GM21447 (cell line): Measurements from ENCODE around the gene GRIK3.

ENCODE experiments used
- ATAC-seq: cut with Tn5 transposase; IDR thresholded peaks from one replicate; pipeline ENCODE4 v1.9.1; 2021; ENCODE audit not compliant: unreplicated experiment

GRIK3 gene

DNA sequence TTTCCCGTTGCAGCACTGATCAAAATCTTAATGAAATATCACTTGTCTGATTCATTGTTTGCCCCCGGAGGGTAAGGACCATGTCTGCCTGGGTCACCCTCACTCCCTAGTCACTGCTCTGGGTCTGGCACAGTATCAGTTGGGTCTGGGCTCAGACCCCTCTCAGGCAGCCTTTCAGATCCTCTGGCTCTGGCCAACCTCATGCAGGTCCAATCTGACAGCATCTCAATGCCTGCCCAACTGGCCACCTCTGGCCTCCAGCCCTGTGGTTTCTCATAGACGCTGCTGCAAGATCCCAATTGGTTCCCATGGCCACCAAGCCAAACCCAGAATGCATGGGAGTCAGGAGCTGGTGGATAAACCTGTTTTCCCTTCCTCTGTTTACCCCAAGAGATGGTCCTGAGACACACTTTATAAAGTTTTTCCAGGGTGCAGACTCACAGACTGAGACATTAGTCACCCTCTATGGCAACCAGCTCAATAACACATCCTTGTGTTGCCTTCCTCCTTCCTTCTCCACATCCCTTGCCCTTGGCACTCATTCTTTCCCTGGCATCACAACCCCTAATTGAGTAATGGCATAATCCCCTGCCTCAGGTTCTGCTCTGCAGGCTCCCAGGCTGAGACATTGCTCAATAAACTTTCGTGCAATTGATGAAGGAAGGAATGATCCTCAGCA is 199.2 kb downstream of the GRIK3 start:
- ATAC-seq = no peak

DNA sequence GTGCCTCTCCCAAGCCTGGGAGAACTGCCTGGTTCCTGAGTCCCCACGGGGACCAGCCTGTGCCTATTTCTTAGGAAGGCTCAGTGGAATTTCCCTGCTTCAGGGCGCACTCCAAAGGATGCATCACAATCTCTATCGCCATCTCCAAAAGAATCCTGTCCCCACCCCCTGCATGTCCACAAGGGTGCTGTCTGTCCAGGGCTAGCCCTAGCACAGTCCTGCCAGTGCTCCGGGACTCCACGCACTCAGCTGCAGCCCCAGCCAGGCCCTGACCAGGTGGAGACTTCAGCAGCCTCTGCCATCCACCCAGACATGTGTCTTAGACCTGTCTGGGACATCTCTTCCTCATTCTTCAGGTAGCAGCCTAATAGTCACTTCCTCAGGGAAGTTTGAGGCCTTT is 199.7 kb downstream of the GRIK3 start:
- no peak for ATAC-seq

DNA sequence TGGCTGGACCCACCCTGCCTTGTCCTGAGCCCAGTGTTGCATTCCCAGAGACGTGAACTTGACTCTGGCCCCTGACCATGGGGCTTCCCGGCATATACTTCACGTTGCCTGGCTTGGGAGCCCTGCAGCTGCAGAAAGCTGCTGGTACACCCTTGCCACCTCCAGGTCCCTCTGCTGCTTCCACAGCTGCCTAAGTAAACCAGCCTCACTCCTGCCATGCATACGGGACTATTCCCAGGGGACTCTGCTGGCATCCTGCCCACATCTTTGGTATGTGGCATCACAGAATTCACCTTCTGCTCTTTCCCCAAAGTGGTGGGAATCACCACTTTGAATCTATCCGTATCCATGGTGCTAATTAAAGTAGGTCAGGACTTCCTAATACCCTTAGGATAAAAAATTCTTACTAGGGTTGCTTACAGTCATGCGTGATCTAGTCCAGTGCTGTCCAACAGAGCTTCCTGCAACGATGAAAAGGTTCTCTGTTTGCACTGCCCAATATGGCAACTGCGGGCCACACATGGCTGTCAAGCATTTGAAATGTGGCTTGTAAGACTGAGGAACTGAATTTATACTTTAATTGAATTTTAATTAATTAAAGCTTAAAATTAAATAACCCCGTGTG is 203.0 kb downstream of the GRIK3 start:
- ATAC-seq = no peak

DNA sequence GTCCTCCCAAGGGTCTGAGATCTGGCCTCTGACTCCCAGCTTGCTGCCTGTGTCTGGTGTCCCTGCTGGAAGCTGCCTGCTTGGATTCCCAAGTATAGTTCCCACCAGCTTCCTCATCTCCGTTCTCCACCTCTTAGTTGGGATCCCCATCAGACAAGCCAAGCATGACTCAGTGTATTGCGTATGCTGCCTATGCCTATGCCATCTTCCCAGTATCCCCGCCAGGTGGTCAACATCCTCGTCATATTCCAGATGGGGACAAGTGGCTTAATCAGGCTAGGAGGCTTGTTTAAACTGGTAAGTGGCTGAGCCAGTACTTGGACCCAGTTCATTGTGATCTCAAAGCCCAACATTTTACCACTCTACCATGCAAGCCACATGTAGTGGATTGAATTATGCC is 204.4 kb downstream of the GRIK3 start:
- no peak for ATAC-seq

DNA sequence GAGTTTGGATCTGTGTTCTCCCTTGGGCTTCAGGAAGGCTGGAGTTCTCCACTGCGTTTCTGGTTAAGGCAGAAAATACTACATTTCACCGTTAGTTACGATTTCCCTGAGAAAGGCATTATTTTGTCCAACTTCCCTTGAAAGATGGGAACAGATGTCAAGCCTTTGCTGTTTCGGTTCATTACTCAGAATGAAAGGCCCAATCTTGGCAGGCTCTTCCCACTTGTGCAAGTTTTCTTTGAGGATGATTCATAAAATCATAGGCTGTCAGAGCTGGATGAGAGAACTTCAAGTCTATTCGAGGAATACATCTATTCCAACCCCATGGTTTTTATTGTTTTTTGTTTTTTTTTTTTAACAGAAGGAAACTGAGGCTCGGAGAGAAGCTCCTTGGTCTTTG is 205.2 kb downstream of the GRIK3 start:
- ATAC-seq = no peak

DNA sequence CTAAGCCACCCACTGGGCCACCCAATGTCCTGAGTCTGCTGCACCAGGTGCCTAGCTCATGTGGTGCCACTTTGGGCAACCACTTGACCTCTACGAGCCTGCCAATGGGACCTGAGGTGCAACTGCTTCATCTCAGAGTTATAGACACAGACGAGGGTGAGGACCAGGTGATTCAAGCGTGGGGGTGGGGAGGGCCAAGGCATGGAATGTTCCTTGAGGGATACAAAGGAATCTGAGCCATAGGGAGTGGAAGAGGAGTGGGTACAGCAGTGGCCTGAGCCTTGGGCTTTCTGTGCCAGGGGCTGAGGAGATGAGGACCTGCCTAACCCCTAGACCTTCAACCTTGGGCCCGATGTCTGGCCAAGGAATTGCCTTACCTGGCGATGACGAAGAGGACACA is 209.1 kb downstream of the GRIK3 start:
- ATAC-seq = no peak

DNA sequence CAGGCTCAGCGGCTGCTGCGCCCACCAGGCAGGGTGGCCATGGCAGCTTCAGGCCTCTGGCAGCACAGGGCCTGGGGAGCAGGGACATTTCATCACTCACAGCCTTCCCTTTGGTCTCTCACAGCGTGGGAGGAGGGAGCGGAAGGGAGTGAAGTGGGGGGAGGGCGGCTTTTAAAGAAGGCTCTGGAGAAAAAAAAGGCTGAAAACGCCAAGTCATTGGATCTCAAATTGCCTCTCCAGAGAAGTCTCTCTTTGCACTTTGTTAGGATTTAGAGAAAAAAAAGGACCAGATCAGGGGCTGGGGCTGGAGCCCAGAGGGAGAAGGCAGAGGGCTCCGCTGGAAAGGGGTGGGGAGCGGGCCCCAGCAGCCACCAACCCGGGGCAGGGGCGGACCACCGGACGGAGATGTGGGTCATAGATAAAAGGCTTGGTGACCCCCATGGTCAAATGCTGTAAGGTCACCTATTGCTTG is 209.9 kb downstream of the GRIK3 start:
- ATAC-seq = no peak

DNA sequence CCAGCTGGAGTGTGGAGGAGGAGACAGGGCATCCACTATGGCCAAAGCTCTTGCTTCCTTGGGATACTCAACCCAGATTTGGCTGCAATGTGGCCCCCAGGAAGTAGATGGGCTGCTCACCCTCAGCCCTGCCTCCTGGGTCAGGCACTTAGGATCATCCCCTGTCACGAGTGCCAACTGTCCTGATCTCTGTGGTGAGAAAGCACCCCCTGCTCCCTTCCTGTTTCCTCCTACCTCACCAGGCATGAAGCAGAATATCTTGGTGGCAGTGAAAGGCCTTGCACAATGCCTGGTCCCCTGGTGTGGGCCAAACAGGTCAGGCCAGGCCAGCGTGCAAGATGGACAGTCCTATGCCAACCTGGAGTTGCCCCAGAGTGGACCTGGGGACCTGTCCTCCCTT is 211.7 kb downstream of the GRIK3 start:
- no peak for ATAC-seq

DNA sequence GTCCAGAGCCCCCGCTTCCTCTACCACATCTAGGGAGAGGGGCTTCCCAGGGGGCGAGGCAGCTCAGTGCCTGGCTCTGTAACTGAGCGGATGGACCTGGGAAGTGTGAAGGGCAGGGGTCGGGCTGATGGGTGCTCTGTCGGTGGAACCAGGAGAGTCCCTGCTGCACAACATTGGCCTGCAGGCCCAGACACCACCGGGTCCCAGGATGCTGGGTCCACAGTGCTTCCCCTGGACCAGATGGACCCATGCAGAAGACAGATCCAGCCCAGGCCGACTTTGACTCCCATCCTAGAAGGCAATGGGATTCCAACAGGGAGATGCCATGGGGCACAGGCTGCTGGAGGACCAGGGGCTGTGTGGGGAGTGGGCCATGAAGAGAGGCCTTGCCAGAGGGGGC is 212.9 kb downstream of the GRIK3 start:
- ATAC-seq = no peak

DNA sequence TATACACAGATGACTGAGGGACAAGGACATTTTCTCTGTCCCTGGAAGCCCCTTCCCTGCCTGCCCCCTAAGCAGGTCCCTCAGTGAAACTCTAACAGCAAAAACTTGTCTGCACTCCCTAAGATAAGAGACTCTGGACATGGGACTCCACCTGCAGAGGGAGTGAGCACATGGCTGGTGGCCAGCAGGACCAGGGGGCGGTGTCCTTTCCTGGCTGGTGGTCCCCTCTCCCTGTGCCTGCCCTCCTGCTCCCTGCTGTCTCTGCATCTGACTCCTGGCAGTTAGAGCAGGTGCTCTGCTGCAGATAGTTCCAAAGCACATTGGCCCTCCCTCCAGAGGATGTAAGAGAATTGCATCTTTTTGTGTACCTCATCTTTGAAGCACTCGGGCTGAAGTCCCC is 215.5 kb downstream of the GRIK3 start:
- no peak for ATAC-seq

DNA sequence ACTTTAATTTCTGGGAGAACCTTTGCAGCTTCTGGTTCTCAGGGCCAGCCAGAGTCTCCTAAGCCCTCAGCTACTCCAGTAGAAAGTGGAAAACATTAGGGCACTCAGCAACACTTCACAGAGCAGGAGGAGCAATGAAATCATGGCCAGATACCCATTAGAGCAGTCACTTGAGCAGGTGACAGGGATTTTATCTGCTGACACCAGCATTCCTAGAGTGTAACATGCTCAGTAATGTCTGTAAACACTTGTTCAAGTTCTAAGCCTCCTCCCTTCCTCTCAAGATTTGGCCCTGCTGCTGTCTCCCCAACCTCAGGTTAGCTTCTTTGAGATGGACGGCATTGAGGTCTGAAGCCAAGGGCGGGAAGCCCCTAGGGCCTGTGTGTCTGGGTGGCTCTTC is 218.0 kb downstream of the GRIK3 start:
- no peak for ATAC-seq

DNA sequence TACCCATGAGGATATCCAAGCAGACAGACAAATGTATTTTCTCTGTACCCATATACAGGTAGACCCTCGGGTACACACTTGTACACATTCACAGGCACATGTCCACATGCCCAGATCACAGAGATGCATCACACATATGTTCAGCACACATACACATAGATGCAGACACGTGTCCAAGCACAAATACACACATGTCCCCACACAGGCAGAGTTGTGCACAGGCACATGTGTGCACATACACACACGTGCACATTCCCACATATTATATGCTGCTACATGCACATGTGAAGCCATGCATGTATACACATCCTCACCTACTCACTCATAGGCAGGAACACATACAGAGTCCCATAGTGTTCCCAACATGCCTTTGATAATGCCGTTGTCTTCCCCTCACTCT is 219.5 kb downstream of the GRIK3 start:
- no peak for ATAC-seq

DNA sequence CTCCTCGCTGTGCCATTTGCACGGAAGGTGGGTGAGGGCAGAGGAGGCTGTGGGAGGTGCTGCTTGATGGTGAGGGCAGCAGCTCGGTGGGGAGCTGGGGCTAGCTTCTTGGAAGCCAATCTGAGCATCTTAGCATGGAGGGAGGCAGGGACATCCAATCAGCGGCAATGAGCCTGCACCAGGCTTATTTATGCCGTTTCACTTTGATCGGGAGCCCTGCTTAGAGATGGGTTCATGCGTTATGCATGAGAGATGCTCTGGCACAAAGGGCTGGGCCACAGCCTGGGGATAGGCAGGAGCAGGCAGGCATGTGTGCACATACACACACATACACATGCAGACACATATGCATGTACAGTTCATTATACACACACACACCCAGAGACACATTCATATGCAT is 220.2 kb downstream of the GRIK3 start:
- ATAC-seq = no peak

DNA sequence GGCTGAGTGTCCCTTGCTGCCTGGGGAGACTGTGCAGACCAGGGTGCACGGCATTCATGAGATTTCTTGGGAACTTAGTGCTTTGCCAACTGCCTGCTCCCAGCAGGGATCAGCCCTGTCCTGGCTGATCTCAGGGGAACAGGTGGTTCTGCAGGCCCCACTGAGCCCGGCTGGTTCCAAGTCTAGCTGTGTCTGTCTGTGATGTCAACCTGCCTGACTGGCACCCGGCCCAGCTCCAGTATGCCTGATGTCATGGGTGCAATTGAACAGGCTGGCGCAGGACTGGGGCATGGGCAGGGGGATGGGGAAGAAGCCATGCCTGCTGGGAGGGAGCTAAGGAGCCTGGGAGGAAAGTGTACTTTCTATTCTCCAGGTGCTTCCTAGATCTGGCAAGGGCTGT is 227.1 kb downstream of the GRIK3 start:
- no peak for ATAC-seq

DNA sequence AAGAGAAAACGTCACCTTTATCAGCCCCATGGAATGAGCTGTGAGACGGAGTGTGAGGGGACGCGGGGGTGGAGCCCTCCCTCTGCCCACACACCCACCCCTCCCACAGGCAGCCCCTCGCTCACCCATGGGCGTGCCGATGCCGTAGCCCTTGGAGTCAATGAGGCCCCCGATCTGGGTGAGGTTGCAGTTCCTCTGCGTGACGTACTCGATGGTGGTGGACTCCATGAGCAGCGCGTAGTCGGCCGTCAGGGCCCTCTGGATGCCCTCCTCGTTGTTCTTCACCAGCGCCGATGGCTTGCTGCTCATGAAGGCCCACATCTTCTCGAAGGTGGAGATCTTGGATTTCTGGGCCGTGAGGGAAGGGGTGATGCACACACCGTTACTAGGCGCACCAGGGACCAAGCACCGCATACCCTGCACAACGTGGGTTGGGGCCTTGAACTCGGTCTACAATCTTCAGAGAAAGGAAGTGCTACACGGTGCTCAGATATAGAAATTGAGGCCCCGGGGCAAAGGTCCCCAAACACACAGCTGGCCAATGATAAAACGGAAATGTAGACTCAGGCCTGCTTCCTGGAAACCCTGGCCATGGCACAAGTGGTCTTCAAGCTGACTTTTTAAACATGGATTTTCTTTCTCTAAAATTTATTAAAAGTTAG is 228.2 kb downstream of the GRIK3 start:
- no peak for ATAC-seq

DNA sequence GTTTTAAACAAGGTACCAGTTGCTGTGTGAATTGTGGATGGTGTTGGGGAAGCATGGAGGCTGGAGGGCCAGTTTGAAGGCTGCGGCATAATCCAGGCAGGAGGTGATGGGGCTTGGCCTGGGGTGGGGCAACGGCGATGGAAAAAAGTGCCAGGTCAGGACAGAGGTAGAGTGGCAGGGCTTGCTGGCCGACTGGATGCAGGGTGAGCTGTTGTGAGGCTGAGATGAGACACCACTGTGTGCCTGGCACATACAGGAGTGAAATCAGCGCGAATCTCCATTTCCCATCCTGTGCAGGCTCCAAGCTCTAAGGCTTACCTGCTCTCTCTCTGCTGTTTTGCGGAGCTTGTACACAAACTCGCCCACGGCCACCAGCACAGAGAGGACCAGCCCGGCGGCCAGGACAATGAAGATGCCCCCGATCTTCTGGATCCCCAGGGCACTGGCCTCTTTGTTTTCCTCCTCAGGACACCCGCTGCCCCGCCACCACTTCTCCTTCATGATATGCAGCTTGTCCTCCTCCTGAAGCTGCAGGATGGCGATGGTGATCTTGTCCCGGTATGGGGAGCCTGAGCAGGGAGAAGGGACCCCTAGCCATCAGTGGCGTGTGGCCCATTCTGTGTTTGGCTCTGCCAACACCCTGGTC is 229.5 kb downstream of the GRIK3 start:
- no peak for ATAC-seq

DNA sequence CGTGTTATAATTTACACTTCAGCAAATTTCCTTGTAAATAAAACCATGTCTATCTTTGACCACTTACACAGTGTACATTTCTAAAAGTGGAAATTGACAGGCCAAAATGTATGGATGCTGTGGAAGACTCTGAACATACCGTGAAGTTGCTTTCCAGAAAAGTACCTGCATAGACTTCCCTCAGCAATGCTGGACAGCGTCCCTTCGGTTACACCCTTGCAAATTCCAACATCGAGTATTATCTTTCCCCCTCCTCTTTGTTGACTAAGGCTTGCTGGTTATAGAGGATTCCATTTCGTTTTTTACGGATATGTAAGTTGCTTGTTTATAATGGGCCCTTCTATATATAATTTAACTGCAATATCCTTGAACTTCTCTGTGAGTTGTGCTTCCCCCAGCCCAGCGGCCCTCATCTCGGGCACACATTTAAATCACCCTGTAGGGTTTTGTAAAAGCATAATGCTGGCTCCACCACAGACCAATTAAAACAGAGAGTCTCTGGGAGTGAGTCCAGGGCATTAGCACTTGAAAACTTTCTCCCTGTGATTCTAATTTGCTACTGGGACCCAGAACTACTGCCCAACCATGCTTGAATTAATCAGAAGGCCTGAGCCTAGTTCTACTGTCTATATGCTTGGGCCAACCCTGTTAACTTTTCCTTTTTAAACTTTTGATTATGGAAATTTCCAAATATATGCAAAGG is 230.3 kb downstream of the GRIK3 start:
- no peak for ATAC-seq

DNA sequence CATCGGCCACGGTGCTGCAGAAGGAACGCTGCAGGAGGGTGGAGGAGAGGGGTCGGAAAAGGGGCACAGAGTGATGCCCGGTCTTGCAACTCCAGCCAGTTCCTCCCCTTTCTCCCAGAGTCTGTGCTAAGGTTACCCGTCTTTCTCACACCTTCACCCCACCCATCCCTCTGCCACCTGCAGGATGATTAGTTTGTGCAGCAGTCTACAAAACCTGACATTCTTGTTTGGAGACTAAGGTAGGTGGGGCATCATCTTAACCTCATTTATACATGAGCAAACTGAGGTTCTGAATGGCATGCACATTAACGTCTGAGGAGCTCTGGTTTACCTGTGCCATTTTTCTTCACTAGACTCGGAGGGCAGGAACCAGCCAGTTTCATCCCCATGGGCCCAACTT is 232.3 kb downstream of the GRIK3 start:
- ATAC-seq = no peak

DNA sequence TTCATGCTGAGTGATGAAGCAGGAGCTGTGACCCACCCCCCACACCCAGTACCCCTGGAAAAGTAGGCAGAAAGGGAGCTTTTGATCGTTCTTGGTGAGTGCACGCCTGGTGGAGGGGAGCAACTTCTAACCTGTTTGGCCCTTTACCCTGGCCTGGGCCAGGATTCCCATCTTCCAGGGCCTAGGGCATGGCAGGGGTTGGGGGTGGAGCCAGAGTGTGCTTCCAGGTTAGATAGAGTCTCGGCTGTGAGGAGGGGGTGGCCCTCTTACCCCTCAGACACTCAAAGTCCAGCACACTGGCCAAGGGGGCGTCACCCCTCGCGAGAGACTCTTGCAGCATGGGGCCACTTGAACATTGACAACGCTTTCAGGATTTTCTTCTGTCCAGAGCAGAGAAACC is 236.6 kb downstream of the GRIK3 start:
- no peak for ATAC-seq

DNA sequence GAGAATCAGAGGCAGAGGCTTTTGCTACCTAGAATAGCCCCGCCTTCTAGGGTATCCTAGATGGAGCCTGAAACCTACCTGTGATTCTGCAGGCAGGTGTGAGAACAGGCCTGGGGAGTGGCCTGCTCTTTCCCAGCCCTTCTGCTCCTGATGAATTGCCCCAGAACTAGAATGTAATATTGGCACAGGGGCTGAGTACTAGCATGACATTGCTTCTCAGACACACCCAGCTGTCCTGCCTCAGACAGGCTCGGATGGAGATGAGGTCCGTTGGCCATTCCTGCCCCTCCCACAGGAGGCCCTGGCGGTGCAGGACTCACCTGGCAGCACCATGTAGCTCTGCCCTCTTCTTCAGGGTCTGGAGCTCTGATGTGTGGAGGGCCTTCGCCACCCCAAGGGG is 237.6 kb downstream of the GRIK3 start:
- ATAC-seq = no peak

DNA sequence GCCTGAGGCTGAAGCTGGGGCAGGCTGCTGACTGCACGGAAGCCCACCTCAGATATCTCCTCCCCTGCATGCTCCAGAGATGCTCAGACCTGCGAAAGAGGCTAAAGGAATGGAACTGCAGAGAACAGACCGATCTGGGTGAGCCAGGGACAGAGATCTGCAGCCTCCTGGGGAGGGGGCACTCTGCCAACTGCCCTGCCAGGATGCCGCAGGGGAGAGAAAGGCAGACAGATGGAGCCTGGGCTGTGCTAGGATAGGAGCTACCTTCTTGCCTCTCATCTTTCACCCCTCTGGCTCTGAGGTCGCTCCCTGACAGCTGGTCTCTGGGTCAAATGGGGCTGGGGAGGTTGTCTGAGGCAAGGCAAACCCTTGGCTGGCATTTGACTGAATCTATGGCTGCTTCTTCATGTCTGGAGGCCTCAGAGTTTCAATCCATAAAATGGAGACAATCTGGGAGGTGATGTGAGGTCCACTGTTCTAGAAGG is 238.2 kb downstream of the GRIK3 start:
- no peak for ATAC-seq
